MM.1S (cell line): ENCODE data around the gene RABL6.

Experiments used
- CTCF ChIP-seq: fragments of 300-600 bp; sonication (generic); IDR thresholded peaks from 2 replicates; pipeline ENCODE4 v1.5.1; 2016; ENCODE audit warnings: antibody characterized with exemption, low read length, mixed read lengths
- EZH2 ChIP-seq: fragments of 300-600 bp; sonication (generic); optimal IDR thresholded peaks from 2 replicates; pipeline ENCODE3; 2017; ENCODE audit warnings: low read depth, mild to moderate bottlenecking, antibody characterized with exemption, low read length, mixed read lengths
- EZH2phosphoT487 ChIP-seq: fragments of 300-600 bp; sonication (generic); IDR thresholded peaks from 2 replicates; pipeline ENCODE4 v1.6.1; 2018; ENCODE audit warnings: antibody characterized with exemption, low read length

- TF ChIP-seq CTCF: no peak
- TF ChIP-seq EZH2: no peak
- no peak for TF ChIP-seq EZH2phosphoT487
Observed at GRCh38 chr9:136886610-136887597, 79.2 kb downstream of the RABL6 start.
